HCT116 (cell line): ENCODE data around the gene MAPK8IP1. TPM values are rescaled to one million over a fixed set of nuclear protein-coding genes. Genes with fewer than 3 reads are reported as not detected.

Source experiments
- ATAC-seq: fragments of 200-7000 bp; cut with Tn5 transposase; 2 replicates; pipeline ENCODE4 v1.9.1; 2020; ENCODE audit warnings: mild to moderate bottlenecking, moderate library complexity
- BruUV-seq: library from RNA; stranded (reverse); fragments of 400-500 nt; replicated peaks from 2 replicates; lab custom pipeline; 2021; lab: Mats Ljungman, UMichigan
- CTCF ChIA-PET: fragments of 300-600 bp; sonication (Branson Sonifier 250); formaldehyde crosslinking; loops from one replicate; lab custom pipeline; 2021; ENCODE audit warnings: antibody characterized with exemption; lab: Charles Lee
- POLR2A ChIA-PET: fragments of 300-600, 350-600 bp; sonication (Branson Sonifier 250); formaldehyde crosslinking; loops from one replicate; lab custom pipeline; 2021; ENCODE audit warnings: antibody characterized with exemption; lab: Charles Lee
- RAD21 ChIA-PET, 2 experiments: fragments of 300-600 bp; sonication (Branson Sonifier 250); formaldehyde crosslinking; loops; one replicate each; lab custom pipeline; 2023; ENCODE audit warnings: low total read pairs in 2 of 2; ENCODE audit not compliant: uncharacterized antibody in 2 of 2, unreplicated experiment in 2 of 2, low non-redundant PET in 1 of 2; lab: Charles Lee
- DNase-seq: peaks from one replicate; pipeline ENCODE4 v3.0.0-alpha.2; 2010; ENCODE audit warnings: low read depth, low spot score
- H2AFZ ChIP-seq: fragments of 200-600 bp; shearing (Covaris generic), sonication (generic); 2 replicates; pipeline ENCODE4 v1.6.1; 2017; ENCODE audit warnings: low read depth, mixed run types, mixed read lengths, antibody characterized with exemption, low read length; ENCODE audit not compliant: poor library complexity, severe bottlenecking
- H3K27ac ChIP-seq: 2 replicates; pipeline ENCODE4 v1.5.1; 2012; ENCODE audit warnings: low read depth, low read length
- H3K27me3 ChIP-seq: fragments of 200-600 bp; sonication (generic); 2 replicates; pipeline ENCODE4 v1.6.1; 2016; ENCODE audit warnings: mixed run types, low read length, mixed read lengths; ENCODE audit not compliant: insufficient read depth
- H3K36me3 ChIP-seq, 2 experiments: fragments of 200-500 bp in 1 of 2; fragments of 200-600 bp in 1 of 2; sonication (Bioruptor generic) in 1 of 2; sonication (generic) in 1 of 2; 2 replicates each; pipeline versions ENCODE4 v1.5.1 to v1.6.1; 2014 to 2016; ENCODE audit warnings: low read length in 2 of 2, inconsistent platforms in 1 of 2, mixed read lengths in 1 of 2, mixed run types in 1 of 2; ENCODE audit not compliant: insufficient read depth in 2 of 2, control insufficient read depth in 1 of 2
- H3K4me1 ChIP-seq, 2 experiments: fragments of 200-600 bp in 1 of 2; sonication (generic) in 1 of 2; 2 replicates each; pipeline versions ENCODE4 v1.5.1 to v1.6.1; 2012 to 2017; ENCODE audit warnings: low read length in 2 of 2, inconsistent platforms in 1 of 2, mild to moderate bottlenecking in 1 of 2, mixed read lengths in 1 of 2, mixed run types in 1 of 2, moderate library complexity in 1 of 2; ENCODE audit not compliant: insufficient read depth in 2 of 2, control insufficient read depth in 1 of 2
- H3K4me2 ChIP-seq: fragments of 200-600 bp; sonication (generic); 2 replicates; pipeline ENCODE4 v1.6.1; 2017; ENCODE audit warnings: mixed run types, low read length, mixed read lengths
- H3K4me3 ChIP-seq, 2 experiments: fragments of 200-600 bp in 1 of 2; sonication (generic) in 1 of 2; replicated peaks in 1 of 2; 2 replicates each; pipeline ENCODE4 v1.5.1; 2011 to 2016; ENCODE audit warnings: low read length in 2 of 2, control low read depth in 1 of 2, low read depth in 1 of 2, mild to moderate bottlenecking in 1 of 2, mixed read lengths in 1 of 2, mixed run types in 1 of 2
- H3K79me2 ChIP-seq: fragments of 200-600 bp; sonication (generic); 2 replicates; pipeline ENCODE4 v1.6.1; 2017; ENCODE audit warnings: mild to moderate bottlenecking, mixed run types, low read length, moderate library complexity, mixed read lengths; ENCODE audit not compliant: insufficient read depth
- H3K9ac ChIP-seq: fragments of 200-600 bp; sonication (generic); 2 replicates; pipeline ENCODE4 v1.6.1; 2016; ENCODE audit warnings: low read length, mixed read lengths
- H3K9me2 ChIP-seq: fragments of 200-600 bp; sonication (generic), shearing (Covaris generic); 2 replicates; pipeline ENCODE4 v1.6.1; 2017; ENCODE audit warnings: mixed run types, mild to moderate bottlenecking, moderate library complexity; ENCODE audit not compliant: insufficient read depth
- H3K9me3 ChIP-seq, 2 experiments: fragments of 200-500 bp in 1 of 2; fragments of 200-600 bp in 1 of 2; sonication (Bioruptor generic) in 1 of 2; sonication (generic) in 1 of 2; 2 replicates each; pipeline ENCODE4 v1.6.1; 2014 to 2017; ENCODE audit warnings: low read length in 2 of 2, mixed read lengths in 2 of 2, inconsistent platforms in 1 of 2, low read depth in 1 of 2, mild to moderate bottlenecking in 1 of 2, mixed run types in 1 of 2, moderate library complexity in 1 of 2; ENCODE audit not compliant: control insufficient read depth in 1 of 2, insufficient read depth in 1 of 2
- H4K20me1 ChIP-seq: fragments of 200-600 bp; sonication (generic), shearing (Covaris generic); 2 replicates; pipeline ENCODE4 v1.6.1; 2017; ENCODE audit warnings: mixed run types, mild to moderate bottlenecking, moderate library complexity; ENCODE audit not compliant: insufficient read depth
- EGR1 ChIP-seq: IDR thresholded peaks from 2 replicates; pipeline ENCODE4 v1.6.1; 2012; ENCODE audit warnings: low read depth
- SRF ChIP-seq: IDR thresholded peaks from 2 replicates; pipeline ENCODE4 v1.6.1; 2012; ENCODE audit warnings: low read depth
- intact Hi-C: fragments of 100-400 bp; cut with micrococcal nuclease; formaldehyde crosslinking; loops from 2 replicates; pipeline ENCODE4 v1.10.0; 2022
- total RNA-seq: library from RNA; stranded (reverse); gene quantifications from one replicate; pipeline ENCODE4 v1.2.1, GENCODE V29; 2021; ENCODE audit not compliant: unreplicated experiment
- TF ChIP-seq, protein P1 (sequence below), 3 experiments: fragments of 200-600 bp in 1 of 3; sonication (generic) in 1 of 3; IDR thresholded peaks in 2 of 3; conservative IDR thresholded peaks in 1 of 3; 2 replicates each; pipeline ENCODE4 v1.5.1; 2012 to 2017; ENCODE audit warnings: low read depth in 2 of 3, low read length in 2 of 3, antibody characterized with exemption in 1 of 3, borderline replicate concordance in 1 of 3, control low read depth in 1 of 3, mild to moderate bottlenecking in 1 of 3, mixed read lengths in 1 of 3, mixed run types in 1 of 3, moderate library complexity in 1 of 3; ENCODE audit not compliant: insufficient read depth in 1 of 3
- TF ChIP-seq, protein P2 (sequence below): IDR thresholded peaks from 2 replicates; pipeline ENCODE4 v1.6.1; 2011; ENCODE audit warnings: mild to moderate bottlenecking, low read length, moderate library complexity; ENCODE audit not compliant: insufficient replicate concordance; ENCODE audit errors: extremely low read depth
- TF ChIP-seq, protein P3 (sequence below): IDR thresholded peaks from 2 replicates; pipeline ENCODE4 v1.6.1; 2012; ENCODE audit warnings: low read depth

MAPK8IP1 gene
- total RNA-seq, 1 experiment from 2014 or later = 10.1 TPM

- TF ChIP-seq, protein P1, sequence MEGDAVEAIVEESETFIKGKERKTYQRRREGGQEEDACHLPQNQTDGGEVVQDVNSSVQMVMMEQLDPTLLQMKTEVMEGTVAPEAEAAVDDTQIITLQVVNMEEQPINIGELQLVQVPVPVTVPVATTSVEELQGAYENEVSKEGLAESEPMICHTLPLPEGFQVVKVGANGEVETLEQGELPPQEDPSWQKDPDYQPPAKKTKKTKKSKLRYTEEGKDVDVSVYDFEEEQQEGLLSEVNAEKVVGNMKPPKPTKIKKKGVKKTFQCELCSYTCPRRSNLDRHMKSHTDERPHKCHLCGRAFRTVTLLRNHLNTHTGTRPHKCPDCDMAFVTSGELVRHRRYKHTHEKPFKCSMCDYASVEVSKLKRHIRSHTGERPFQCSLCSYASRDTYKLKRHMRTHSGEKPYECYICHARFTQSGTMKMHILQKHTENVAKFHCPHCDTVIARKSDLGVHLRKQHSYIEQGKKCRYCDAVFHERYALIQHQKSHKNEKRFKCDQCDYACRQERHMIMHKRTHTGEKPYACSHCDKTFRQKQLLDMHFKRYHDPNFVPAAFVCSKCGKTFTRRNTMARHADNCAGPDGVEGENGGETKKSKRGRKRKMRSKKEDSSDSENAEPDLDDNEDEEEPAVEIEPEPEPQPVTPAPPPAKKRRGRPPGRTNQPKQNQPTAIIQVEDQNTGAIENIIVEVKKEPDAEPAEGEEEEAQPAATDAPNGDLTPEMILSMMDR (IDR thresholded peaks at IDR 0.05 in 2 of 3, conservative IDR thresholded peaks at IDR 0.05 in 1 of 3; ENCODE audit: borderline replicate concordance in 1 of 3, insufficient read depth in 1 of 3, low read depth in 2 of 3, low read length in 2 of 3) = no peak
- TF ChIP-seq SRF (no peak), EGR1 (no peak)
Observed at GRCh38 chr11:45899086-45899447, 13.6 kb downstream of the MAPK8IP1 start (continued).

DNA sequence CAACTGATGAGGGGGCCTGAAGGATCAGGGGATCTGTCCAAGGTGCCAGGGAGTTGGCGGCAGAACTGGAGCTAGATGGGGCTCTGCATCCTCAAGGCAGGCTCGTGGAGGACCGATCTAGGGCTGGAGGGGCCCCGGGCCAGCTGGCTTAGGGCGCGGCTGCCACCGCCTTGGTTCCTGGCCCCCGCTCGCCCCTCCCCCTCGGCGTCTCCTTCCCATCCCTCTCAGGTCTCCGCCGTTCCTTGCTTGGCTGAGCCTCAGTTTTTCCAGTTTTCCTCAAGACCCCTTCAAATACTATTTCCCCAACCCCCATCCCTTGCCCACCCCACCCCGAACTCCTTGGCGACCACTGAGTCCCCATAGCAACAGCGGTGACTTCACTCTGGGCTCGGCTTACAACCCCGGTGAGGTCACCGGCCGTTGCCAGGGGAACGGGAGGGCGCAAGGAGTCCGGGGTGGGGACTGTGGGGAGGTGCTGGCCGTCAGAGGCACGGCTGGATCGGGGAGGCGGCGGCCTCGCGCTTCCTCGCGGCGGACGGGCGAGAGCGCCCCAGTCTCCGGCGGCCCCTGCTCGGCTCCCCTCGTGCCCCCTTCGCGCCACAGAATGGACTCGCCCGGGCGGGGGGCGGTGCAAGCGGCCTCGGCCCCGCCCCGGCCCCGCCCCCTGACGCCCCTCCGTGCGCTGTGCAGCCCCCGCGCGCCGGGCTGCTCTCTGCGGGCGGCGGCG lies 14.2 kb downstream of the MAPK8IP1 start:
- H2AFZ ChIP-seq = no peak overlapping the region
- CTCF ChIA-PET = interaction anchor here (0.6 to 1.3 kb wide), 2 partner anchors 18 to 107 kb away, joined by 3 read pairs; partner anchors contain the start of gene PEX16

More for the DNA sequence above, 14.2 kb downstream of the MAPK8IP1 start:
- peak overlapping the region; percentile 68 for H3K4me2 ChIP-seq
- H4K20me1 ChIP-seq = no peaks in the 10 kb centered on the region
- peak; percentile 80 for ATAC-seq
- H3K27me3 ChIP-seq = no peaks in the 10 kb centered on the region
- peak overlapping the region; percentile 43; the same call in 1 of the 2 replicates for H3K27ac ChIP-seq
- H3K9me3 ChIP-seq = no peaks in the 10 kb centered on the region
- peak overlapping the region; percentile 19 to 51; a peak in 1 of 4 replicates for H3K4me3 ChIP-seq
- POLR2A ChIA-PET = no interaction called here
- RAD21 ChIA-PET = no interaction called here
- no peak for DNase-seq
- TF ChIP-seq, protein P2, sequence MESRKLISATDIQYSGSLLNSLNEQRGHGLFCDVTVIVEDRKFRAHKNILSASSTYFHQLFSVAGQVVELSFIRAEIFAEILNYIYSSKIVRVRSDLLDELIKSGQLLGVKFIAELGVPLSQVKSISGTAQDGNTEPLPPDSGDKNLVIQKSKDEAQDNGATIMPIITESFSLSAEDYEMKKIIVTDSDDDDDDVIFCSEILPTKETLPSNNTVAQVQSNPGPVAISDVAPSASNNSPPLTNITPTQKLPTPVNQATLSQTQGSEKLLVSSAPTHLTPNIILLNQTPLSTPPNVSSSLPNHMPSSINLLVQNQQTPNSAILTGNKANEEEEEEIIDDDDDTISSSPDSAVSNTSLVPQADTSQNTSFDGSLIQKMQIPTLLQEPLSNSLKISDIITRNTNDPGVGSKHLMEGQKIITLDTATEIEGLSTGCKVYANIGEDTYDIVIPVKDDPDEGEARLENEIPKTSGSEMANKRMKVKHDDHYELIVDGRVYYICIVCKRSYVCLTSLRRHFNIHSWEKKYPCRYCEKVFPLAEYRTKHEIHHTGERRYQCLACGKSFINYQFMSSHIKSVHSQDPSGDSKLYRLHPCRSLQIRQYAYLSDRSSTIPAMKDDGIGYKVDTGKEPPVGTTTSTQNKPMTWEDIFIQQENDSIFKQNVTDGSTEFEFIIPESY = no peak
- TF ChIP-seq, protein P3, sequence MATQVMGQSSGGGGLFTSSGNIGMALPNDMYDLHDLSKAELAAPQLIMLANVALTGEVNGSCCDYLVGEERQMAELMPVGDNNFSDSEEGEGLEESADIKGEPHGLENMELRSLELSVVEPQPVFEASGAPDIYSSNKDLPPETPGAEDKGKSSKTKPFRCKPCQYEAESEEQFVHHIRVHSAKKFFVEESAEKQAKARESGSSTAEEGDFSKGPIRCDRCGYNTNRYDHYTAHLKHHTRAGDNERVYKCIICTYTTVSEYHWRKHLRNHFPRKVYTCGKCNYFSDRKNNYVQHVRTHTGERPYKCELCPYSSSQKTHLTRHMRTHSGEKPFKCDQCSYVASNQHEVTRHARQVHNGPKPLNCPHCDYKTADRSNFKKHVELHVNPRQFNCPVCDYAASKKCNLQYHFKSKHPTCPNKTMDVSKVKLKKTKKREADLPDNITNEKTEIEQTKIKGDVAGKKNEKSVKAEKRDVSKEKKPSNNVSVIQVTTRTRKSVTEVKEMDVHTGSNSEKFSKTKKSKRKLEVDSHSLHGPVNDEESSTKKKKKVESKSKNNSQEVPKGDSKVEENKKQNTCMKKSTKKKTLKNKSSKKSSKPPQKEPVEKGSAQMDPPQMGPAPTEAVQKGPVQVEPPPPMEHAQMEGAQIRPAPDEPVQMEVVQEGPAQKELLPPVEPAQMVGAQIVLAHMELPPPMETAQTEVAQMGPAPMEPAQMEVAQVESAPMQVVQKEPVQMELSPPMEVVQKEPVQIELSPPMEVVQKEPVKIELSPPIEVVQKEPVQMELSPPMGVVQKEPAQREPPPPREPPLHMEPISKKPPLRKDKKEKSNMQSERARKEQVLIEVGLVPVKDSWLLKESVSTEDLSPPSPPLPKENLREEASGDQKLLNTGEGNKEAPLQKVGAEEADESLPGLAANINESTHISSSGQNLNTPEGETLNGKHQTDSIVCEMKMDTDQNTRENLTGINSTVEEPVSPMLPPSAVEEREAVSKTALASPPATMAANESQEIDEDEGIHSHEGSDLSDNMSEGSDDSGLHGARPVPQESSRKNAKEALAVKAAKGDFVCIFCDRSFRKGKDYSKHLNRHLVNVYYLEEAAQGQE = peak; percentile 76
- TF ChIP-seq, all 23 proteins: peak for 1
- Histone ChIP-seq H3K36me3 (no peaks in the 10 kb centered on the region), H3K9me2 (no peaks in the 10 kb centered on the region), H3K79me2 (no peaks in the 10 kb centered on the region), H3K4me1 (peaks cover 10 to 25% of the 10 kb centered on the region in 2 experiments; a peak in 3 of 4 replicates), H3K9ac (peak overlapping the region; percentile 32; the same call in 1 of the 2 replicates)
- no TSS peak for BruUV-seq
- intact Hi-C loops = no loop called here
